ENCODE results near the gene YPEL3.

GRCh38 chr16:30063893-30064728 lies 31.9 kb downstream of the YPEL3 start:
- no peak for TF ChIP-seq CTCF (IDR thresholded peaks at IDR 0.05)
- TF ChIP-seq POLR2A (IDR thresholded peaks at IDR 0.05), result peak; percentile 15
